ENCODE measurements around the gene DEAF1. TPM values are rescaled to one million over a fixed set of nuclear protein-coding genes. Genes with fewer than 3 reads are reported as not detected.

Gene DEAF1
- total and polyA plus RNA-seq, 10 of the 15 experiments (the other 5 are each of a cell fraction or from before 2014, with no cell fraction given): 0.68 to 51.3 (median 25.9) TPM

DNA sequence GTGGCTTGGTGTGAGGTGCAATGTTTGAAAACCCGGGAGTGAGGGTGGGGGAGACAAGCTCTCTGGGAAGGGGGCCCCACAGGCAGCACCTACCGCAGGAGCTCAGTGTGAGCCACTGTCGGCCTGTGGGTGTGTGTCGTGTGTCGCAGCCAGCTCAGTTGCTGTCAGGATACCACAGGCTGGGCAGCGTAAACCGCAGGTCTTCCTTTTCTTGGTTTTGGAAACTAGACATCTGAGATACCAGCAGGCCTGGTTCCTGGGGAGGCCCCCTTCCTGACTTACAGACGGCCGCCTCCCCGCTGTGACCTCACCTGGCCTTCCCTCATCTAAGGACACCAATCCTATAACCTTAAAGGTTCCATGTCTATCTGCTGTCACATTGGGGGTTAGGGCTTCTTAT is 98.6 kb downstream of the DEAF1 start:
- ChIA-PET POLR2A (interaction anchor here (0.5 kb wide), 1 partner anchor 20 kb away, joined by 3 read pairs; no protein-coding TSS in a partner anchor), SMC1A (ENCODE audit: uncharacterized antibody, unreplicated experiment) (no interaction called here), CTCF (no interaction called here), RAD21 (ENCODE audit: unreplicated experiment) (no interaction called here)
- intact Hi-C loops (cut with micrococcal nuclease; ENCODE audit: unreplicated experiment) (no loop called here), in situ Hi-C loops (cut with MboI) (no loop called here)
- no peaks in the 10 kb centered on the region for H3K79me2 ChIP-seq (ENCODE audit: control insufficient read depth, insufficient read depth, low read length)
- H2AFZ ChIP-seq (ENCODE audit: control insufficient read depth, low read depth, low read length): no peak overlapping the region
- H3K36me3 ChIP-seq (ENCODE audit: control insufficient read depth in 2 of 2, insufficient read depth in 2 of 2, low read length in 1 of 2): peaks cover 21 to 52% of the 10 kb centered on the region in 2 experiments; a peak in 3 of 4 replicates
- H3K27me3 ChIP-seq (replicated peaks in 1 of 2; ENCODE audit: control insufficient read depth in 2 of 2, insufficient read depth in 2 of 2, low read length in 1 of 2): no peaks in the 10 kb centered on the region
- no peaks in the 10 kb centered on the region; the same call in 1 of the 2 replicates for H4K20me1 ChIP-seq (ENCODE audit: control insufficient read depth, insufficient read depth)
- BruUV-seq (replicated peaks): no TSS peak
- H3K4me1 ChIP-seq (ENCODE audit: control insufficient read depth, insufficient read depth, low read length): no peaks in the 10 kb centered on the region
- H3K4me3 ChIP-seq: no peak overlapping the region
- H3K9me3 ChIP-seq (replicated peaks; ENCODE audit: control insufficient read depth, insufficient read depth, low read length): no peaks in the 10 kb centered on the region
- DNase-seq (ENCODE audit: low read depth, low spot score): no peak
- ATAC-seq: no peak
- no peak for FAIRE-seq
- no peak overlapping the region for H3K9ac ChIP-seq (ENCODE audit: control insufficient read depth, insufficient read depth, low read length)
- H3K4me2 ChIP-seq (ENCODE audit: control insufficient read depth, insufficient read depth): no peak overlapping the region
- WGBS (ENCODE audit: insufficient coverage, insufficient replicate concordance, low lambda C conversion rate, missing lambda C conversion rate): 81% methylated on average over 10 of the region's 10 CpGs
- H3K27ac ChIP-seq (ENCODE audit: control insufficient read depth, insufficient read depth): no peak overlapping the region
- TF ChIP-seq POLR2A (IDR thresholded peaks at IDR 0.05; ENCODE audit: low read depth, low read length) (no peak), EZH2 (IDR thresholded peaks at IDR 0.05; ENCODE audit: borderline replicate concordance, control insufficient read depth, low read depth, low read length) (no peak), RAD21 (IDR thresholded peaks at IDR 0.05; ENCODE audit: insufficient read depth, low read depth, low read length) (no peak), WRNIP1 (IDR thresholded peaks at IDR 0.05; ENCODE audit: borderline replicate concordance, low read depth, low read length) (no peak), SRF (IDR thresholded peaks at IDR 0.05; ENCODE audit: low read depth in 2 of 2, low read length in 2 of 2) (no peak), SPI1 (IDR thresholded peaks at IDR 0.05; ENCODE audit: borderline replicate concordance, insufficient read depth, low read depth, low read length) (no peak), CBX3 (IDR thresholded peaks at IDR 0.05; ENCODE audit: borderline replicate concordance, low read depth) (no peak), ZNF24 (IDR thresholded peaks at IDR 0.05) (no peak), ESRRA (IDR thresholded peaks at IDR 0.05; ENCODE audit: low read length) (no peak), RELA (IDR thresholded peaks at IDR 0.05; ENCODE audit: borderline replicate concordance, partially characterized antibody) (no peak), NR2C2 (IDR thresholded peaks at IDR 0.05; ENCODE audit: borderline replicate concordance, control insufficient read depth, insufficient read length, low read depth) (no peak), ASH2L (IDR thresholded peaks at IDR 0.05; ENCODE audit: borderline replicate concordance, low read depth) (no peak)
- TF ChIP-seq, protein P1, sequence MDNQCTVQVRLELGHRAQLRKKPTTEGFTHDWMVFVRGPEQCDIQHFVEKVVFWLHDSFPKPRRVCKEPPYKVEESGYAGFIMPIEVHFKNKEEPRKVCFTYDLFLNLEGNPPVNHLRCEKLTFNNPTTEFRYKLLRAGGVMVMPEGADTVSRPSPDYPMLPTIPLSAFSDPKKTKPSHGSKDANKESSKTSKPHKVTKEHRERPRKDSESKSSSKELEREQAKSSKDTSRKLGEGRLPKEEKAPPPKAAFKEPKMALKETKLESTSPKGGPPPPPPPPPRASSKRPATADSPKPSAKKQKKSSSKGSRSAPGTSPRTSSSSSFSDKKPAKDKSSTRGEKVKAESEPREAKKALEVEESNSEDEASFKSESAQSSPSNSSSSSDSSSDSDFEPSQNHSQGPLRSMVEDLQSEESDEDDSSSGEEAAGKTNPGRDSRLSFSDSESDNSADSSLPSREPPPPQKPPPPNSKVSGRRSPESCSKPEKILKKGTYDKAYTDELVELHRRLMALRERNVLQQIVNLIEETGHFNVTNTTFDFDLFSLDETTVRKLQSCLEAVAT (IDR thresholded peaks at IDR 0.05): no peak
- TF ChIP-seq, protein P2, sequence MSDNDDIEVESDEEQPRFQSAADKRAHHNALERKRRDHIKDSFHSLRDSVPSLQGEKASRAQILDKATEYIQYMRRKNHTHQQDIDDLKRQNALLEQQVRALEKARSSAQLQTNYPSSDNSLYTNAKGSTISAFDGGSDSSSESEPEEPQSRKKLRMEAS (IDR thresholded peaks at IDR 0.05; ENCODE audit: low read depth, low read length): no peak

All from GM12878 (cell line).